Cardiac fibroblast (primary cell): ENCODE data around the gene PTPRQ.
A peak's percentile ranks its signal among the peaks of the same experiment; 100 is the strongest.

ENCODE experiments used
- DNase-seq, 2 donors: peaks; one replicate each; pipeline versions ENCODE4 v3.0.0 to v3.0.0-alpha.2; 2010; ENCODE audit warnings: low read depth in 2 of 2
- H3K4me3 ChIP-seq, 2 donors: replicated peaks in 1 of 2; 1 replicate in 1 of 2; 2 replicates in 1 of 2; pipeline ENCODE4 v1.5.1; 2011; ENCODE audit warnings: low read depth in 2 of 2, low read length in 2 of 2, mild to moderate bottlenecking in 2 of 2, moderate library complexity in 1 of 2
- CTCF ChIP-seq: IDR thresholded peaks from one replicate; pipeline ENCODE4 v1.5.1; 2011; ENCODE audit warnings: low read depth, mild to moderate bottlenecking, low read length, inconsistent platforms

Gene PTPRQ

DNA sequence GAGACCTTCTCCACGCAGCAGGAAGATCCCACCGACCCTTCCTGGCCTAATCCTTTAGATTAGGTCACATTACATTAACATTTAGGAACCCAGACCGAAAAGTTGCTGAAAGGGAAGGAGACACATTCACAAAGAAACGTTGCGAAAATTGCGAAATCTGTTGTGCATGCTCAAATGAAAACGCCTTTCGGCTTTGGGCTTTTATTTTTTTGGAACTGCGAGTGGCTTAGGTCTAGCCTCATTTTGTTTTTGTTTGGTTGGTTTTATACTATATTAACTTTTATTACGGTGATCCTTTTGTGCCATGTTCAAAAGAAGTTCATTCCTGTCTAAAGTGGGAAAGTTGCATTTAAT lies 264.9 kb downstream of the PTPRQ start:
- peak overlapping the region in 1 of 2 donors; percentile 27 for H3K4me3 ChIP-seq
- no peak for TF ChIP-seq CTCF
- DNase-seq = peak in 1 of 2 donors; percentile 7

- no peak overlapping the region for H3K4me3 ChIP-seq
- DNase-seq = peak in 1 of 2 donors; percentile 18
- peak; percentile 49 for TF ChIP-seq CTCF
Measured at GRCh38 chr12:80709811-80710726, 266.0 kb downstream of the PTPRQ start.

DNA sequence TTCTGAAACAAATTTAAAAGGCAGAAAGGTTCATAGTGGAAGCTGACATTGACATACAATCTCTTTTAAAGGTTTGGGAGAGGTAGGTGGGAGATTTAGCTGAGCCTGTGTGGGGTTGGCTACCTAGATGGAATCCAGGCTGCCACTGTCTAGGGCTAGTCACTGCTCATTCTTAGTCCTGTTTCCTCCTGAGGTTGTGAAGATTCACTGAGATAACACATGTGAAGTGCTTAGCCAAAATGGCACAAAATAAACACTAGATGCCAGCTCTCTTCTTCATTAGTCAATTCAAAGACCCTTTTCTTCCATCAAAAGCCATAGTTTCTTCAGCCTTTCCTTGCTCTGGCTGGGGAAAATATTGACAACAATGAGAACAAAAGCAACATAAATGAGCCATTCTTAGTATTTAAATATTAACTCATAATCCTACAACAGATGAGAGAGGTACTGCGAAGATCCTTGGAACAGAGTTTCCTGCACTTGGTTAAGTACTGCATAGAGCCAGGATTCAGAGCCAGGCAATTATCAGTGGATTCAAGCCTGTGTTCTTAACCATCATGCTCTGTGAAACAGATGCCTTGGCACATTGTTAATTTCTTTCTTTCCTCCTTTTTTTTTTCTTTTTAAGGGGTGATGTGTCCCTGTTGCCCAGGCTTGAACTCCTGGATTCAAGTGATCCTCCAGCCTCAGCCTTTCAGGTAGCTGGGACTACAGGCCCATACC lies 266.9 kb downstream of the PTPRQ start:
- no peak for DNase-seq
- H3K4me3 ChIP-seq = no peak overlapping the region

GRCh38 chr12:80711866-80712265 lies 267.8 kb downstream of the PTPRQ start:
- DNase-seq = no peak
- no peak for TF ChIP-seq CTCF
- H3K4me3 ChIP-seq = no peak overlapping the region

More for the DNA sequence above, 266.9 kb downstream of the PTPRQ start:
- TF ChIP-seq CTCF = no peak

GRCh38 chr12:80712866-80713265 lies 268.8 kb downstream of the PTPRQ start:
- no peak for TF ChIP-seq CTCF
- no peak overlapping the region for H3K4me3 ChIP-seq
- DNase-seq = no peak

GRCh38 chr12:80713419-80713818 lies 269.4 kb downstream of the PTPRQ start:
- H3K4me3 ChIP-seq = no peak overlapping the region
- DNase-seq = no peak
- no peak for TF ChIP-seq CTCF
